ENCODE measurements around the gene HOXD4. TPM values are rescaled to one million over a fixed set of nuclear protein-coding genes. Genes with fewer than 3 reads are reported as not detected.
A peak's percentile ranks its signal among the peaks of the same experiment; 100 is the strongest.

The HOXD4 gene
- total RNA-seq, 4 donors from 2014 or later, result 2.2 to 25.5 (median 15.3) TPM

DNA sequence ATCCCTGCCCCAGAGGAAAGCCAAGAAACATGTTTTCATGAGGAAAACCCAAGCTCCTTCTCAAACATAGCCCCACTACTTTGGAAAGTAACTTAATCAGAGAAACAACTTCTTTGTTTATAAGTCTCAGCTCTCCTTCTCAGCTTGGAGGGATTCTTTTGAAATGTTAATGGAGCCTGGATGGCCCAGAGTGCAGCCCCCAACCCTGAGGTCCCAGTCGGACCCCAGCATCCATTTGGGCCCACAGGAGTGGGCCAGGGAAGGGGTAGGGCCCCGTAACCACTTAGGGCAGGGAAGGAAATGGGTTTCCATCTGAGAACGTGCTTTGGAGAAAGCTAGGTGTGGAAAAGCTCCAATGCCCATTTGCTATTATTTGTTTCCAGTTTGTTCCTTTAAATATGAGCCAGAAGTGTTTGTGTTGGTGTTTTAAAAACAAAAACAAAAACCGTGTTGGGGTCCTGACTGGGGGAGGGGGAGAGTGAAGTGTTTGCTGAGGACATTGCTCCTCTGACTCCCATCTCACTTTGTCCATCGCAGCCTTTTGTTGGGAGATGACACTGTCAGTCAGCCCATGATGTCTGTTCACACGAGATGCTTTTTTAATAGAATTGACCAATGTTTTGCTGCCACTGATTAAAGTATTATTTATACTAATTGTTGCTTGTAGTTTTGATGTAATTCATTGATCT is 4.2 kb downstream of the HOXD4 start:
- in situ Hi-C loops (cut with MboI; ENCODE audit: low pct_ligation_motif_present in 1 of 4, low pct_unique_long_range_greater_than_20kb in 1 of 4, low sequenced_read_pairs in 3 of 4) (no loop called here), intact Hi-C loops (cut with DNase I; ENCODE audit: low total_unique reads) (no loop called here)
- Histone ChIP-seq H3K27me3 (peaks cover 67% of the 10 kb centered on the region), H3K27ac (no peak overlapping the region), H3K4me1 (peaks cover 4 to 37% (median 20%) of the 10 kb centered on the region in 4 donors), H3K36me3 (peaks cover 0 to 8% (median 0%) of the 10 kb centered on the region in 4 donors), H3K9me3 (no peaks in the 10 kb centered on the region), H3K4me3 (no peak overlapping the region)
- 47 to 59% methylated on average over 2 to 6 of the region's 6 CpGs for WGBS, 2 donors (ENCODE audit: low coverage in 1 of 2)
- DNase-seq, result no peak
- TF ChIP-seq, protein P1, sequence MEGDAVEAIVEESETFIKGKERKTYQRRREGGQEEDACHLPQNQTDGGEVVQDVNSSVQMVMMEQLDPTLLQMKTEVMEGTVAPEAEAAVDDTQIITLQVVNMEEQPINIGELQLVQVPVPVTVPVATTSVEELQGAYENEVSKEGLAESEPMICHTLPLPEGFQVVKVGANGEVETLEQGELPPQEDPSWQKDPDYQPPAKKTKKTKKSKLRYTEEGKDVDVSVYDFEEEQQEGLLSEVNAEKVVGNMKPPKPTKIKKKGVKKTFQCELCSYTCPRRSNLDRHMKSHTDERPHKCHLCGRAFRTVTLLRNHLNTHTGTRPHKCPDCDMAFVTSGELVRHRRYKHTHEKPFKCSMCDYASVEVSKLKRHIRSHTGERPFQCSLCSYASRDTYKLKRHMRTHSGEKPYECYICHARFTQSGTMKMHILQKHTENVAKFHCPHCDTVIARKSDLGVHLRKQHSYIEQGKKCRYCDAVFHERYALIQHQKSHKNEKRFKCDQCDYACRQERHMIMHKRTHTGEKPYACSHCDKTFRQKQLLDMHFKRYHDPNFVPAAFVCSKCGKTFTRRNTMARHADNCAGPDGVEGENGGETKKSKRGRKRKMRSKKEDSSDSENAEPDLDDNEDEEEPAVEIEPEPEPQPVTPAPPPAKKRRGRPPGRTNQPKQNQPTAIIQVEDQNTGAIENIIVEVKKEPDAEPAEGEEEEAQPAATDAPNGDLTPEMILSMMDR (IDR thresholded peaks at IDR 0.05), result no peak
- no peak for TF ChIP-seq POLR2A (IDR thresholded peaks at IDR 0.05)
- TF ChIP-seq EP300 (IDR thresholded peaks at IDR 0.05; ENCODE audit: low read depth), result no peak
- TF ChIP-seq POLR2AphosphoS5 (IDR thresholded peaks at IDR 0.05), result no peak

DNA sequence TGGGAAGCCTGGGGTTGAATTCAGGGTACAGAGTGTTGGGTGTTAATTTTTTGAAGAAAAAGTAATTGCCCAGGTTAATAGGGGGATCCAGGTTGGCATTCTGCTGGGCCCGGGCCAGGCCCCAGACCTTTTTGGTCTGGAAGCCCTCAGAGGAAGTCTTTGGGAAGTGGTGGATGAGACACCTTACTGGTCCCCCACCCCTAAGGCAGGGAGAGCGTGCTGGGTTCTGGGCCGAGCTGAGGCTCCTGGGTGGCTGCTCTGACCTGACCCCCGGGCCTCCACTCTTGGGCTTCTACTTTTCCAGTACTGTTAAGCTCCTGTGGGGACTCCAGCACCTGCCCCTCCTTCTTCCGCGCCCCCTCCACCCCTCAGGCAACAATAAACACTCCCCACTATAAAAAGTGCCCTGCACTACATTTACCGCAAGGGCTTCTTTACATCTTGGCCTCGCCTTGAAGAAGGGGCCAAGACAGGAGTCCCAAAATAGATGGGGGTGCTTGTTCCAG is 5.0 kb downstream of the HOXD4 start:
- H3K9me3 ChIP-seq, result no peaks in the 10 kb centered on the region
- peak overlapping the region in 1 of 4 donors; percentile 55 for H3K27ac ChIP-seq
- 49 to 60% methylated on average over 1 to 8 of the region's 8 CpGs for WGBS, 2 donors (ENCODE audit: low coverage in 1 of 2)
- DNase-seq, result no peak
- peaks cover 4 to 38% (median 21%) of the 10 kb centered on the region in 4 donors for H3K4me1 ChIP-seq
- no peak for TF ChIP-seq EP300 (IDR thresholded peaks at IDR 0.05; ENCODE audit: low read depth)
- no peak for TF ChIP-seq POLR2AphosphoS5 (IDR thresholded peaks at IDR 0.05)
- no peak for TF ChIP-seq POLR2A (IDR thresholded peaks at IDR 0.05)
- H3K4me3 ChIP-seq, result no peak overlapping the region
- peaks cover 75% of the 10 kb centered on the region for H3K27me3 ChIP-seq
- intact Hi-C loops (cut with DNase I; ENCODE audit: low total_unique reads) (no loop called here), in situ Hi-C loops (cut with MboI; ENCODE audit: low pct_ligation_motif_present in 1 of 4, low pct_unique_long_range_greater_than_20kb in 1 of 4, low sequenced_read_pairs in 3 of 4) (no loop called here)
- H3K36me3 ChIP-seq, result peaks cover 0 to 8% (median 0%) of the 10 kb centered on the region in 4 donors

DNA sequence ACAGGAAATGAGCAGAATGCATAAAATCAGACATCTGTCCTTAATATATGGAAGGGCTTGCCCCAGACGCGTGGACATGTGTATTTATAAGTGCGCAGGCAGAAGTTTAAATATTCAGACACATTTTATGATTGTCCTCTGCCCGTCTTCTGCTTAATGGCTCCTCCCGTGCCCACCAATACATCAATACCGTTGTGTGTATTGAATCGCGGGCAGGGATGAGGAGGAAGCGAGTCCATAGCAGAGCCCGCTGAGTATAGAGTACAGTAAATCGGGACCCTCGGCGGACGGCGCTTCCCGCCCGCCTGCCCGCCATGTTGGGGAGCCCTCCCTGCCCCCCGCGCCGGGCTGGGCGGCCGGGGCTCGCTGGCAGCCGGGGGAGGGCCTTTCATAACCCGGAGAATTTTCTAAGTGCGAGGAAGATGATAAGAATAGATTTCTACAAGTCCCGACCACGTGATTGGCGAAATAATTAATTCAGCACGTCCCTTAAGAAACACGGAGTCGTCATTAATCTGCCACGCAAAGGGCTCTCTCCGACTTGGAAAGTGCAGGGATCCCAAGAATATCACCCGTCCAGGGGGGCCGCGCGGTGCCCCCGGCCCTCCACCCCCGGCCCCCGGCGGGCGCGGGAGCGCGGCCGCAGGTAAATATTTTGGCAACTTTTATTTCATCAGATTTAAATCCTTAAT is 5.6 kb downstream of the HOXD4 start, which contains the start of gene HOXD3:
Gene HOXD3, plus strand, starts transcription at position 501 of the 692 bp plus-strand sequence. CDS start 11,808 bp downstream, outside the sequence.
- peaks cover 4 to 38% (median 21%) of the 10 kb centered on the region in 4 donors for H3K4me1 ChIP-seq
- DNase-seq, result no peak
- H3K27me3 ChIP-seq, result peaks cover 75% of the 10 kb centered on the region
- peaks cover 0 to 8% (median 0%) of the 10 kb centered on the region in 4 donors for H3K36me3 ChIP-seq
- peak within 1 kb of the TSS in 2 of 4 donors; percentile 55 to 65 for H3K27ac ChIP-seq
- WGBS, 2 donors (ENCODE audit: low coverage in 1 of 2), result 23 to 29% methylated on average over 2 to 41 of the region's 48 CpGs
- H3K9me3 ChIP-seq, result no peaks in the 10 kb centered on the region
- TF ChIP-seq POLR2AphosphoS5 (IDR thresholded peaks at IDR 0.05) (no peak), POLR2A (IDR thresholded peaks at IDR 0.05) (no peak), EP300 (IDR thresholded peaks at IDR 0.05; ENCODE audit: low read depth) (no peak)
- TF ChIP-seq, protein P1 (IDR thresholded peaks at IDR 0.05), result no peak
- H3K4me3 ChIP-seq, result peak within 1 kb of the TSS in 3 of 4 donors; percentile 17 to 49 (median 32)
- intact Hi-C loops (cut with DNase I; ENCODE audit: low total_unique reads) (no loop called here), in situ Hi-C loops (cut with MboI; ENCODE audit: low pct_ligation_motif_present in 1 of 4, low pct_unique_long_range_greater_than_20kb in 1 of 4, low sequenced_read_pairs in 3 of 4) (no loop called here)

GRCh38 chr2:176157499-176158185 is 6.3 kb downstream of the HOXD4 start:
- Histone ChIP-seq H3K9me3 (no peaks in the 10 kb centered on the region), H3K4me1 (peaks cover 4 to 38% (median 21%) of the 10 kb centered on the region in 4 donors), H3K4me3 (peak overlapping the region in 3 of 4 donors; percentile 17 to 49 (median 32)), H3K36me3 (peaks cover 0 to 7% (median 0%) of the 10 kb centered on the region in 4 donors), H3K27me3 (peaks cover 82% of the 10 kb centered on the region), H3K27ac (peak overlapping the region in 2 of 4 donors; percentile 55 to 65)
- TF ChIP-seq EP300 (IDR thresholded peaks at IDR 0.05; ENCODE audit: low read depth) (no peak), POLR2A (IDR thresholded peaks at IDR 0.05) (no peak), POLR2AphosphoS5 (IDR thresholded peaks at IDR 0.05) (no peak)
- TF ChIP-seq, protein P1 (IDR thresholded peaks at IDR 0.05), result no peak
- WGBS, 2 donors (ENCODE audit: low coverage in 1 of 2), result 29 to 40% methylated on average over 15 to 43 of the region's 43 CpGs
- peak; percentile 59 for DNase-seq
- intact Hi-C loops (cut with DNase I; ENCODE audit: low total_unique reads) (no loop called here), in situ Hi-C loops (cut with MboI; ENCODE audit: low pct_ligation_motif_present in 1 of 4, low pct_unique_long_range_greater_than_20kb in 1 of 4, low sequenced_read_pairs in 3 of 4) (no loop called here)

Data from transverse colon (tissue), 4 donors.